K562 (cell line): ENCODE data around the gene CDKN1B. TPM values are rescaled to one million over a fixed set of nuclear protein-coding genes. Genes with fewer than 3 reads are reported as not detected.

Source experiments
- ATAC-seq: fragments of 200-7000 bp; cut with Tn5 transposase; 3 replicates; pipeline ENCODE4 v1.9.1; 2020; ENCODE audit warnings: moderate library complexity
- BruUV-seq: library from RNA; stranded (reverse); fragments of 400-500 nt; replicated peaks from 2 replicates; lab custom pipeline; 2021; lab: Mats Ljungman, UMichigan
- CTCF ChIA-PET: fragments of 300-600 bp; formaldehyde crosslinking; extraction: SDS; loops from one replicate; lab custom pipeline; 2021; ENCODE audit warnings: low intra/inter-chr PET ratio; lab: Yijun Ruan, JAX
- POLR2A ChIA-PET: fragments of 300-600, 350-650 bp; sonication (Branson Sonifier 250); formaldehyde crosslinking; extraction: SDS; loops from one replicate; lab custom pipeline; 2021; ENCODE audit warnings: antibody characterized with exemption, inconsistent platforms; lab: Yijun Ruan, JAX
- DNase-seq, 4 experiments: peaks; one replicate each; pipeline versions ENCODE4 v3.0.0 to v3.0.0-alpha.2; 2011 to 2018; ENCODE audit warnings: low spot score in 3 of 4, mixed read lengths in 3 of 4; ENCODE audit errors: extremely low read depth in 1 of 4
- FAIRE-seq: peaks from 2 replicates; lab custom pipeline; 2011; peaks lifted over from hg19 to GRCh38; lab: Jason Lieb, UNC
- H2AFZ ChIP-seq: 2 replicates; pipeline ENCODE4 v1.6.0; 2011; ENCODE audit warnings: low read depth, low read length, control low read depth, inconsistent platforms
- H3K27ac ChIP-seq: fragments of 200-600 bp; 3 replicates; pipeline ENCODE4 v1.8.0; 2011; ENCODE audit warnings: low read depth, mild to moderate bottlenecking, control low read depth, inconsistent platforms, low read length, moderate library complexity, mixed read lengths; ENCODE audit errors: extremely low read depth
- H3K27me3 ChIP-seq, 2 experiments: fragments of 300-600 bp in 1 of 2; 2 replicates in 1 of 2; 3 replicates in 1 of 2; pipeline versions ENCODE4 v1.6.0 to v1.8.0; 2011; ENCODE audit warnings: inconsistent platforms in 2 of 2, low read length in 2 of 2, mild to moderate bottlenecking in 1 of 2, mixed read lengths in 1 of 2, moderate library complexity in 1 of 2; ENCODE audit not compliant: control insufficient read depth in 2 of 2, insufficient read depth in 2 of 2
- H3K36me3 ChIP-seq: fragments of 300-600 bp; 3 replicates; pipeline ENCODE4 v1.8.0; 2011; ENCODE audit warnings: mild to moderate bottlenecking, low read length, inconsistent platforms; ENCODE audit not compliant: control insufficient read depth, insufficient read depth
- H3K4me1 ChIP-seq, 2 experiments: fragments of 200-600 bp in 1 of 2; replicated peaks in 1 of 2; 2 replicates in 1 of 2; 3 replicates in 1 of 2; pipeline versions ENCODE4 v1.5.1 to v1.8.0; 2011; ENCODE audit warnings: inconsistent platforms in 2 of 2, low read length in 2 of 2, mild to moderate bottlenecking in 1 of 2, mixed read lengths in 1 of 2, moderate library complexity in 1 of 2; ENCODE audit not compliant: control insufficient read depth in 2 of 2, insufficient read depth in 2 of 2
- H3K4me2 ChIP-seq: 2 replicates; pipeline ENCODE4 v1.6.1; 2011; ENCODE audit warnings: low read length, control low read depth, inconsistent platforms, mixed read lengths; ENCODE audit not compliant: insufficient read depth
- H3K4me3 ChIP-seq: fragments of 200-600 bp; sonication (generic), shearing (Covaris generic); 2 replicates; pipeline ENCODE4 v1.5.1; 2016; ENCODE audit warnings: control low read depth, inconsistent platforms
- H3K79me2 ChIP-seq: fragments of 200-600 bp; 3 replicates; pipeline ENCODE4 v1.8.0; 2011; ENCODE audit warnings: low read length, inconsistent platforms; ENCODE audit not compliant: control insufficient read depth, insufficient read depth
- H3K9ac ChIP-seq, 2 experiments: 2 replicates each; pipeline versions ENCODE4 v1.6.0 to v1.6.1; 2011; ENCODE audit warnings: low read depth in 2 of 2, low read length in 2 of 2, control low read depth in 1 of 2, inconsistent platforms in 1 of 2, mild to moderate bottlenecking in 1 of 2, mixed read lengths in 1 of 2; ENCODE audit not compliant: insufficient read depth in 1 of 2
- H3K9me1 ChIP-seq: one replicate; pipeline ENCODE4 v1.6.0; 2011; ENCODE audit warnings: inconsistent platforms, mild to moderate bottlenecking, low read length, moderate library complexity; ENCODE audit not compliant: control insufficient read depth, insufficient read depth
- H3K9me3 ChIP-seq: replicated peaks from 2 replicates; pipeline ENCODE4 v1.5.1; 2011; ENCODE audit warnings: low read depth, low read length, inconsistent platforms; ENCODE audit not compliant: control insufficient read depth, insufficient read depth
- H4K20me1 ChIP-seq: replicated peaks from 2 replicates; pipeline ENCODE4 v1.6.1; 2011; ENCODE audit warnings: low read length, inconsistent platforms, mixed read lengths; ENCODE audit not compliant: control insufficient read depth, insufficient read depth
- FOXM1 ChIP-seq, 2 experiments: fragments of 450-650 bp in 1 of 2; sonication (generic) in 1 of 2; formaldehyde crosslinking in 1 of 2; IDR thresholded peaks; 2 replicates each; pipeline versions ENCODE4 v1.6.1 to v1.9.0; 2017 to 2022; ENCODE audit warnings: low read depth in 2 of 2, mild to moderate bottlenecking in 2 of 2, missing genetic modification reagents in 1 of 2, moderate library complexity in 1 of 2
- JUND ChIP-seq, 2 experiments: IDR thresholded peaks; 2 replicates in 1 of 2; 3 replicates in 1 of 2; pipeline ENCODE4 v1.6.1; 2011; ENCODE audit warnings: borderline replicate concordance in 2 of 2, low read depth in 2 of 2, low read length in 2 of 2, improper control_type of control experiment in 1 of 2, missing biosample characterization in 1 of 2, missing genetic modification characterization in 1 of 2, missing genetic modification reagents in 1 of 2
- KLF6 ChIP-seq: fragments of 250-450 bp; sonication (Bioruptor Pico); IDR thresholded peaks from 2 replicates; pipeline ENCODE4 v1.4.0; 2020; ENCODE audit warnings: mild to moderate bottlenecking, moderate library complexity, borderline replicate concordance
- RAD51 ChIP-seq: fragments of 450-650 bp; IDR thresholded peaks from 2 replicates; pipeline ENCODE4 v1.7.1; 2016; ENCODE audit warnings: low read depth, mild to moderate bottlenecking, borderline replicate concordance
- ZNF347 ChIP-seq: fragments of 450-650 bp; formaldehyde crosslinking; IDR thresholded peaks from 2 replicates; pipeline ENCODE4 v1.4.0; 2020; ENCODE audit warnings: low read depth, mild to moderate bottlenecking, moderate library complexity
- WGBS: fragments of 100-300 bp; shearing (Covaris generic); methylation state at CpG from one replicate; pipeline ENCODE4 v1.1.6; 2016; ENCODE audit warnings: low coverage, mixed read lengths; ENCODE audit not compliant: insufficient coverage; ENCODE audit errors: missing lambda C conversion rate; 5-methylcytosine and 5-hydroxymethylcytosine counted together
- in situ Hi-C: fragments of 300-500 bp; cut with MboI; formaldehyde crosslinking; loops from 4 replicates; pipeline ENCODE4 v1.15.0; 2018; ENCODE audit warnings: inconsistent platforms, mixed read lengths
- intact Hi-C: fragments of 100-400 bp; cut with micrococcal nuclease; formaldehyde crosslinking; loops from 2 replicates; pipeline ENCODE4 v1.14.2; 2022
- polyA plus RNA-seq, 8 experiments: library from polyadenylated mRNA; depleted of rRNA in 4 of 8; stranded (reverse) in 5 of 8; unstranded in 3 of 8; fragments of >200 nt; fragmentation: Nextera tagmentation in 2 of 8; fragmentation: Illumina TruSeq in 1 of 8; extraction: Ambion mirVana in 2 of 8; extraction: Trizol in 1 of 8; gene quantifications; 2 replicates each; pipeline versions ENCODE4 v1.2.1 to v1.2.3, GENCODE V29; 2011 to 2014; ENCODE audit warnings: inconsistent platforms in 1 of 8, missing spikeins in 1 of 8
- total RNA-seq, 7 experiments: library from RNA; depleted of rRNA in 6 of 7; stranded (reverse); fragments of >200 nt in 6 of 7; fragmentation: Illumina TruSeq in 2 of 7; extraction: Trizol in 2 of 7; gene quantifications; 2 replicates each; pipeline versions ENCODE4 v1.2.1 to v1.2.3, GENCODE V29; 2011 to 2021; ENCODE audit warnings: low replicate concordance in 1 of 7
- TF ChIP-seq, protein P1 (sequence below): fragments of 450-650 bp; formaldehyde crosslinking; IDR thresholded peaks from 2 replicates; pipeline ENCODE4 v1.4.0; 2022; ENCODE audit warnings: missing genetic modification characterization

CDKN1B gene
- total and polyA plus RNA-seq, 9 of the 15 experiments (the other 6 are each of a cell fraction or from before 2014, with no cell fraction given): 2.6 to 35.2 (median 15.5) TPM

DNA sequence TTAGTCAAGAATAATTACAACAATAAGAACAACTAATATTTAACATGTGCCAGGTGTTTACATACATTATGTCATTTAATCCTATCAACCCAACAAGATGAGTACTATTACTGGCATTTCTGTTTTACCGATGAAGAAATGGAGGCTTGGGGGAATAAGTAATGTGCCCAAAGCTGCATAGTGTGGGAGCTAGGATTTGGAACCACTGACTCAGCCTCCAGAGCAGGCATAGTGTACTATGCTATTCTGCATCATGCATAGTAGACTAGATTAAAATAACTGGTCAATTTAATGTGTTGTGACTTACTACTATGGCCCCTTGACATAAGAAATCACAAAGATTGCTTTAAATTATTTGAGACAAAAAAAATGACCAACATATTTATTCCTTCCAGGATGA lies 30.7 kb upstream of the CDKN1B start:
- H3K36me3 ChIP-seq: no peaks in the 10 kb centered on the region
- intact Hi-C loops: no loop called here
- DNase-seq: no peak
- H3K27me3 ChIP-seq: no peaks in the 10 kb centered on the region
- 0% methylated on average over 1 of the region's 1 CpG for WGBS
- CTCF ChIA-PET: no interaction called here
- no peaks in the 10 kb centered on the region for H3K9me3 ChIP-seq
- no peak overlapping the region for H2AFZ ChIP-seq
- no peak for FAIRE-seq
- peaks cover 0 to 3% of the 10 kb centered on the region in 2 experiments; a peak in 1 of 5 replicates for H3K4me1 ChIP-seq
- no peak for ATAC-seq
- BruUV-seq: no TSS peak
- TF ChIP-seq ZNF347 (CRISPR knock-in tag) (no peak), KLF6 (CRISPR knock-in tag) (no peak), JUND (IDR thresholded peaks at IDR 0.05; ENCODE audit: borderline replicate concordance, low read depth, low read length) (no peak), JUND (tag; IDR thresholded peaks at IDR 0.05; ENCODE audit: borderline replicate concordance, low read depth, low read length) (no peak), FOXM1 (IDR thresholded peaks at IDR 0.05; ENCODE audit: low read depth) (no peak), FOXM1 (CRISPR knock-in tag; IDR thresholded peaks at IDR 0.05; ENCODE audit: low read depth) (no peak), RAD51 (no peak)
- TF ChIP-seq, protein P1, sequence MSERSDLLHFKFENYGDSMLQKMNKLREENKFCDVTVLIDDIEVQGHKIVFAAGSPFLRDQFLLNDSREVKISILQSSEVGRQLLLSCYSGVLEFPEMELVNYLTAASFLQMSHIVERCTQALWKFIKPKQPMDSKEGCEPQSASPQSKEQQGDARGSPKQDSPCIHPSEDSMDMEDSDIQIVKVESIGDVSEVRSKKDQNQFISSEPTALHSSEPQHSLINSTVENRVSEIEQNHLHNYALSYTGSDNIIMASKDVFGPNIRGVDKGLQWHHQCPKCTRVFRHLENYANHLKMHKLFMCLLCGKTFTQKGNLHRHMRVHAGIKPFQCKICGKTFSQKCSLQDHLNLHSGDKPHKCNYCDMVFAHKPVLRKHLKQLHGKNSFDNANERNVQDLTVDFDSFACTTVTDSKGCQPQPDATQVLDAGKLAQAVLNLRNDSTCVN: no peak
- H3K9me1 ChIP-seq: no peaks in the 10 kb centered on the region
- in situ Hi-C loops: no loop called here
- no peak overlapping the region for H3K27ac ChIP-seq
- no peaks in the 10 kb centered on the region for H4K20me1 ChIP-seq
- POLR2A ChIA-PET: no interaction called here
- no peak overlapping the region for H3K4me2 ChIP-seq
- no peaks in the 10 kb centered on the region for H3K79me2 ChIP-seq
- H3K9ac ChIP-seq: no peak overlapping the region
- H3K4me3 ChIP-seq: no peak overlapping the region
